ENCODE measurements around the gene LRP11.
"Not testable (repeated sequence)": the region's sequence is repeated elsewhere in the genome, so short reads cannot be mapped to it uniquely, and the experiment has no call there.

LRP11 gene

DNA sequence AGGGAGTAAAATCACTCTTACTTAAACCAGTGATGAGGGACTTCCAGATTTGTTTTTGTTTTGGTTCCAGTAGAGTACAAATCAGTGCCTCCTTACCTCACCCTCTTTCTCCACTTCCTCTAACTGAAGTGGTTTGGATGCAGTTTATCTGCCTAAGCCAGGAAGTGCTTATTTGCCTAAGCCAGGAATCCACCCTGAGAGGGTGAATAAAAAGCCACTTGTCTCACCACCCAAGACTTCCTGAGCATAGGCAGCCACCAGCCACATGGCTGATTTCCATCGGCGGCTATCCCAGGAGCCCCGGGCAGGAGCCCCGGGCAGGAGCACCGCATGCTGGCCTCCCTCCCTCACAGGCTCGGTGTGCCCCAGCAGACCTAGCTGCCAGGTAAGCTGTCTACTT, 12.0 kb downstream of the LRP11 start:
- peak; percentile 86 to 92 for DNase-seq
- no peak overlapping the region for H4K12ac ChIP-seq (ENCODE audit: low read depth, low read length)

DNA sequence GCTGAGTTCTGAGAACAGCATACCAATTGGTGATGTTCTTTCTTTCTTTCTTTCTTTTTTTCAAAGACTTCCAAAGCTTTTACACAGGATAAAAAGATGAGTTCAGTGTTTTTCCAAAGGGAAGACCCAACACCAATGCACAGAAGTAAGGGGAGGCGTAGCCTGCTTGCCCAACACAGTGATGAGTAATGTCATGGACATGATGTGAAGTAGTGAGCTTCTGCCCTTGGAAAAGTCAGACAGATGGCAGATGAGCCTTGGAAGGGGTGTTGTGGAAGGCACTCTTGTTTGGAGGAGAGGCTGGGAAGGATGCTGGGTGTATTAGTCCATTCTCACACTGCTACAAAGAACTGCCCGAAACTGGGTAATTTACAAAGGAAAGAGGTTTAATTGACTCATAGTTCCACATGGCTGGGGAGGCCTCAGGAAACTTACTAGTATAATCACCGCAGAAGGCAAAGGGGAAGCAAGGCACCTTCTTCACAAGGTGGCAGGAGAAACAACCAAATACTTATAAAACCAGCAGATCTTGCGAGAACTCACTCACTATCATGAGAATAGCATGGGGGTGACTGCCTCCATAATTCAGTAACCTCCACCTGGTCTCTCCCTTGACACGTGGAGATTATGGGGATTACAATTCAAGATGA, 12.6 kb downstream of the LRP11 start:
- H3K18ac ChIP-seq (ENCODE audit: low read length): no peak overlapping the region
- WGBS (ENCODE audit: extremely low coverage, insufficient coverage, insufficient read length): no CpG with 5 or more reads among the region's 5 CpGs
- H3K4me3 ChIP-seq (ENCODE audit: low read depth, low read length): no peak overlapping the region
- H3K23ac ChIP-seq (ENCODE audit: low read length): no peak overlapping the region
- no peak overlapping the region for H4K91ac ChIP-seq (ENCODE audit: low read depth, low read length)
- H3K79me1 ChIP-seq (ENCODE audit: low read length): peaks cover 4% of the 10 kb centered on the region
- H3K4me2 ChIP-seq (ENCODE audit: low read length): no peak overlapping the region
- no peaks in the 10 kb centered on the region for H3K79me2 ChIP-seq (ENCODE audit: control insufficient read depth, insufficient read depth, low read length, poor library complexity)
- H3K9ac ChIP-seq (ENCODE audit: low read length): no peak overlapping the region
- no peak overlapping the region for H3K4ac ChIP-seq (ENCODE audit: low read depth, low read length)
- H3K36me3 ChIP-seq (ENCODE audit: control insufficient read depth in 1 of 2, insufficient read depth in 2 of 2, low read length in 2 of 2): no peaks in the 10 kb centered on the region
- DNase-seq: peak; percentile 67 to 72
- no peak overlapping the region for H4K8ac ChIP-seq (ENCODE audit: low read depth, low read length)
- no peak overlapping the region for H2BK5ac ChIP-seq (ENCODE audit: low read depth, low read length, poor library complexity)
- no peaks in the 10 kb centered on the region for H3K27me3 ChIP-seq (ENCODE audit: insufficient read depth, low read length)
- no peak overlapping the region for H4K12ac ChIP-seq (ENCODE audit: low read depth, low read length)
- no peak overlapping the region for H2AK5ac ChIP-seq (ENCODE audit: low read length)
- no peak overlapping the region for H3K14ac ChIP-seq (ENCODE audit: low read length)
- H3K9me3 ChIP-seq (ENCODE audit: insufficient read depth, low read depth, low read length): no peaks in the 10 kb centered on the region
- H2BK12ac ChIP-seq (ENCODE audit: low read length): peak overlapping the region; percentile 11
- H3K27ac ChIP-seq (ENCODE audit: low read depth, low read length): no peak overlapping the region
- H3K4me1 ChIP-seq (ENCODE audit: control insufficient read depth in 1 of 2, insufficient read depth in 2 of 2, low read length in 2 of 2): peaks cover 9 to 14% of the 10 kb centered on the region in 2 experiments
- no peak overlapping the region for H2AFZ ChIP-seq (ENCODE audit: insufficient read depth, low read length, poor library complexity)
- H2BK120ac ChIP-seq (ENCODE audit: insufficient read depth, low read length, poor library complexity): no peak overlapping the region

More for the DNA sequence above, 12.0 kb downstream of the LRP11 start:
- Histone ChIP-seq H3K4ac (ENCODE audit: low read depth, low read length) (no peak overlapping the region), H3K36me3 (ENCODE audit: control insufficient read depth in 1 of 2, insufficient read depth in 2 of 2, low read length in 2 of 2) (no peaks in the 10 kb centered on the region), H4K91ac (ENCODE audit: low read depth, low read length) (no peak overlapping the region), H3K23ac (ENCODE audit: low read length) (no peak overlapping the region), H3K9me3 (ENCODE audit: insufficient read depth, low read depth, low read length) (no peaks in the 10 kb centered on the region), H2BK12ac (ENCODE audit: low read length) (no peak overlapping the region), H3K4me1 (ENCODE audit: control insufficient read depth in 1 of 2, insufficient read depth in 2 of 2, low read length in 2 of 2) (peaks cover 11 to 13% of the 10 kb centered on the region in 2 experiments), H3K9ac (ENCODE audit: low read length) (no peak overlapping the region), H4K8ac (ENCODE audit: low read depth, low read length) (no peak overlapping the region), H2AFZ (ENCODE audit: insufficient read depth, low read length, poor library complexity) (no peak overlapping the region), H2AK5ac (ENCODE audit: low read length) (no peak overlapping the region), H3K4me2 (ENCODE audit: low read length) (no peak overlapping the region), H3K4me3 (ENCODE audit: low read depth, low read length) (no peak overlapping the region), H2BK120ac (ENCODE audit: insufficient read depth, low read length, poor library complexity) (no peak overlapping the region), H2BK5ac (ENCODE audit: low read depth, low read length, poor library complexity) (no peak overlapping the region), H3K27me3 (ENCODE audit: insufficient read depth, low read length) (no peaks in the 10 kb centered on the region), H3K79me2 (ENCODE audit: control insufficient read depth, insufficient read depth, low read length, poor library complexity) (no peaks in the 10 kb centered on the region), H3K18ac (ENCODE audit: low read length) (no peak overlapping the region), H3K14ac (ENCODE audit: low read length) (no peak overlapping the region), H3K27ac (ENCODE audit: low read depth, low read length) (no peak overlapping the region), H3K79me1 (ENCODE audit: low read length) (peaks cover 4% of the 10 kb centered on the region)
- no CpG with 5 or more reads among the region's 6 CpGs for WGBS (ENCODE audit: extremely low coverage, insufficient coverage, insufficient read length)

DNA sequence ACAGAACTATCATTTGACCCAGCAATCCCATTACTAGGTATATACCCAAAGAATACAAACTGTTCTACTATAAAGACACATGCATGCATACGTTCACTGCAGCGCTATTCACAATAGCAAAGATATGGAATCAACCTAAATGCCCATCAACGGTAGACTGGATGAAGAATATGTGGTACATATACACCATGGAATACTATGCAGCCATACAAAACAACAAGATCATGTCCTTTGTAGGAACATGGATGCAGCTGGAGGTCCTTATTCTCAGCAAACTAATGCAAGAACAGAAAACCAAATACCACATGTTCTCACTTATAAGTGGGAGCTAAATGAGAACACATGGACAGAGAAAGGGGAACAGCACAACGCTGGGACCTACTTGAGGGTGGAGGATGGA, 15.8 kb downstream of the LRP11 start:
- not testable (repeated sequence) for H3K4me3 ChIP-seq (ENCODE audit: low read depth, low read length); H3K18ac ChIP-seq (ENCODE audit: low read length); H4K8ac ChIP-seq (ENCODE audit: low read depth, low read length); DNase-seq; H3K9ac ChIP-seq (ENCODE audit: low read length); H2AK5ac ChIP-seq (ENCODE audit: low read length); H3K27ac ChIP-seq (ENCODE audit: low read depth, low read length); H3K27me3 ChIP-seq (ENCODE audit: insufficient read depth, low read length); H3K4me2 ChIP-seq (ENCODE audit: low read length); H3K23ac ChIP-seq (ENCODE audit: low read length); H3K79me2 ChIP-seq (ENCODE audit: control insufficient read depth, insufficient read depth, low read length, poor library complexity); H4K12ac ChIP-seq (ENCODE audit: low read depth, low read length); H3K79me1 ChIP-seq (ENCODE audit: low read length); H3K9me3 ChIP-seq (ENCODE audit: insufficient read depth, low read depth, low read length); H2BK12ac ChIP-seq (ENCODE audit: low read length); H2AFZ ChIP-seq (ENCODE audit: insufficient read depth, low read length, poor library complexity); H2BK5ac ChIP-seq (ENCODE audit: low read depth, low read length, poor library complexity); H3K36me3 ChIP-seq (ENCODE audit: control insufficient read depth in 1 of 2, insufficient read depth in 2 of 2, low read length in 2 of 2); H2BK120ac ChIP-seq (ENCODE audit: insufficient read depth, low read length, poor library complexity); H3K4ac ChIP-seq (ENCODE audit: low read depth, low read length); H4K91ac ChIP-seq (ENCODE audit: low read depth, low read length); H3K14ac ChIP-seq (ENCODE audit: low read length)
- WGBS (ENCODE audit: extremely low coverage, insufficient coverage, insufficient read length): no CpG with 5 or more reads among the region's 4 CpGs
- H3K4me1 ChIP-seq (ENCODE audit: control insufficient read depth in 1 of 2, insufficient read depth in 2 of 2, low read length in 2 of 2): peaks cover 10 to 14% of the 10 kb centered on the region in 2 experiments

DNA sequence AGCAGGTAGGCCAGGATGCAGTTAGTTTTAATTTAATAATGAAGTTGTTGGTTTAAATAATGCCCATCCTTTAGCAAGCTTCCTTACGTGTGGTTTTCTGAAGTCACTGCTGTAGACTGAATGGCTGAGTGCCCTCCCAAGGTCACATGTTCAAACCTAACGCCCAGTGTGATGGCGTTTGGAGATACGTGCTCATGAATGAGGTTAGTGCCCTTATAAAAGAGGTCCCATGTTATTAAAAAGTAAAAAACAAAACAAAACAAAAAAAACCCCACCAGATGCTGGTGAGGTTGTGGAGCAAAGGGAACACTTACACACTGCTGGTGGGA, 16.3 kb downstream of the LRP11 start:
- no peak for DNase-seq
- no peak overlapping the region for H4K12ac ChIP-seq (ENCODE audit: low read depth, low read length)
- no peaks in the 10 kb centered on the region for H3K9me3 ChIP-seq (ENCODE audit: insufficient read depth, low read depth, low read length)
- no CpG with 5 or more reads among the region's 4 CpGs for WGBS (ENCODE audit: extremely low coverage, insufficient coverage, insufficient read length)
- H3K79me1 ChIP-seq (ENCODE audit: low read length): no peaks in the 10 kb centered on the region
- H4K91ac ChIP-seq (ENCODE audit: low read depth, low read length): no peak overlapping the region
- H2BK5ac ChIP-seq (ENCODE audit: low read depth, low read length, poor library complexity): no peak overlapping the region
- no peak overlapping the region for H3K27ac ChIP-seq (ENCODE audit: low read depth, low read length)
- no peak overlapping the region for H2AFZ ChIP-seq (ENCODE audit: insufficient read depth, low read length, poor library complexity)
- no peaks in the 10 kb centered on the region for H3K27me3 ChIP-seq (ENCODE audit: insufficient read depth, low read length)
- H3K4me2 ChIP-seq (ENCODE audit: low read length): no peak overlapping the region
- H2AK5ac ChIP-seq (ENCODE audit: low read length): no peak overlapping the region
- no peak overlapping the region for H3K23ac ChIP-seq (ENCODE audit: low read length)
- H3K18ac ChIP-seq (ENCODE audit: low read length): no peak overlapping the region
- H3K4me3 ChIP-seq (ENCODE audit: low read depth, low read length): no peak overlapping the region
- H2BK12ac ChIP-seq (ENCODE audit: low read length): no peak overlapping the region
- no peak overlapping the region for H4K8ac ChIP-seq (ENCODE audit: low read depth, low read length)
- H3K4me1 ChIP-seq (ENCODE audit: control insufficient read depth in 1 of 2, insufficient read depth in 2 of 2, low read length in 2 of 2): peaks cover 10 to 14% of the 10 kb centered on the region in 2 experiments
- H2BK120ac ChIP-seq (ENCODE audit: insufficient read depth, low read length, poor library complexity): no peak overlapping the region
- no peaks in the 10 kb centered on the region for H3K79me2 ChIP-seq (ENCODE audit: control insufficient read depth, insufficient read depth, low read length, poor library complexity)
- H3K36me3 ChIP-seq (ENCODE audit: control insufficient read depth in 1 of 2, insufficient read depth in 2 of 2, low read length in 2 of 2): no peaks in the 10 kb centered on the region
- no peak overlapping the region for H3K9ac ChIP-seq (ENCODE audit: low read length)
- no peak overlapping the region for H3K14ac ChIP-seq (ENCODE audit: low read length)
- no peak overlapping the region for H3K4ac ChIP-seq (ENCODE audit: low read depth, low read length)
